HepG2 (cell line): Measurements from ENCODE around the gene SQSTM1. TPM values are rescaled to one million over a fixed set of nuclear protein-coding genes. Genes with fewer than 3 reads are reported as not detected.
A peak's percentile ranks its signal among the peaks of the same experiment; 100 is the strongest.

Experiments
- GATAD2A ChIP-seq: IDR thresholded peaks from 2 replicates; pipeline ENCODE4 v1.6.1; 2016
- HNRNPK ChIP-seq: fragments of 200-400 bp; formaldehyde crosslinking; IDR thresholded peaks from 2 replicates; pipeline ENCODE4 v1.6.1; 2018; ENCODE audit warnings: low read length, low read depth, moderate library complexity, mild to moderate bottlenecking; ENCODE audit not compliant: poor library complexity, severe bottlenecking
- IRX3 ChIP-seq: sonication (generic); formaldehyde crosslinking; IDR thresholded peaks from 2 replicates; pipeline ENCODE4 v1.8.1; 2023; ENCODE audit warnings: mild to moderate bottlenecking, low read depth, missing genetic modification reagents, borderline replicate concordance
- KDM5B ChIP-seq: sonication (generic); formaldehyde crosslinking; IDR thresholded peaks from 2 replicates; pipeline ENCODE4 v1.4.0; 2020; ENCODE audit warnings: missing genetic modification reagents, mild to moderate bottlenecking, borderline replicate concordance
- NFKB2 ChIP-seq: sonication (generic); formaldehyde crosslinking; IDR thresholded peaks from 2 replicates; pipeline ENCODE4 v1.4.0; 2020; ENCODE audit warnings: missing genetic modification reagents, borderline replicate concordance
- PAF1 ChIP-seq: IDR thresholded peaks from 2 replicates; pipeline ENCODE4 v1.6.1; 2016; ENCODE audit warnings: missing genetic modification reagents, missing compliant biosample characterization
- RAD21 ChIP-seq: fragments of 450-650 bp; formaldehyde crosslinking; IDR thresholded peaks from 2 replicates; pipeline ENCODE4 v1.5.0; 2020; ENCODE audit warnings: mild to moderate bottlenecking
- RBM22 ChIP-seq: fragments of 200-400 bp; formaldehyde crosslinking; optimal IDR thresholded peaks from 2 replicates; pipeline ENCODE3; 2017; ENCODE audit warnings: mild to moderate bottlenecking, low read length, moderate library complexity
- SP2 ChIP-seq: sonication (generic); formaldehyde crosslinking; IDR thresholded peaks from 2 replicates; pipeline ENCODE4 v1.5.1; 2020; ENCODE audit warnings: mild to moderate bottlenecking, missing genetic modification reagents
- TBX2 ChIP-seq: sonication (generic); formaldehyde crosslinking; IDR thresholded peaks from 2 replicates; pipeline ENCODE4 v1.5.0; 2020; ENCODE audit warnings: missing genetic modification reagents, mild to moderate bottlenecking, borderline replicate concordance
- TCF7L2 ChIP-seq: IDR thresholded peaks from 2 replicates; pipeline ENCODE4 v1.6.1; 2011; ENCODE audit warnings: mild to moderate bottlenecking, low read depth, low read length, moderate library complexity
- U2AF1 ChIP-seq: fragments of 200-400 bp; formaldehyde crosslinking; optimal IDR thresholded peaks from 2 replicates; pipeline ENCODE3; 2017; ENCODE audit warnings: mild to moderate bottlenecking, low read depth, low read length
- WIZ ChIP-seq: sonication (generic); formaldehyde crosslinking; IDR thresholded peaks from 2 replicates; pipeline ENCODE4 v1.5.1; 2020; ENCODE audit warnings: mild to moderate bottlenecking, missing genetic modification reagents
- YEATS4 ChIP-seq: sonication (generic); formaldehyde crosslinking; IDR thresholded peaks from 2 replicates; pipeline ENCODE4 v1.4.0; 2020; ENCODE audit warnings: missing genetic modification reagents, borderline replicate concordance
- YY1 ChIP-seq: IDR thresholded peaks from 2 replicates; pipeline ENCODE4 v1.6.1; 2011; ENCODE audit warnings: low read length, low read depth, moderate library complexity, mild to moderate bottlenecking; ENCODE audit not compliant: insufficient read depth, insufficient replicate concordance
- ZNF234 ChIP-seq: sonication (generic); formaldehyde crosslinking; conservative IDR thresholded peaks from 2 replicates; pipeline ENCODE4 v1.5.1; 2020; ENCODE audit warnings: mild to moderate bottlenecking, missing genetic modification reagents
- ZNF235 ChIP-seq: sonication (generic); formaldehyde crosslinking; IDR thresholded peaks from 2 replicates; pipeline ENCODE4 v1.8.1; 2023; ENCODE audit warnings: mild to moderate bottlenecking, missing genetic modification reagents, borderline replicate concordance
- ZNF33A ChIP-seq: sonication (generic); formaldehyde crosslinking; IDR thresholded peaks from 2 replicates; pipeline ENCODE4 v1.5.1; 2020; ENCODE audit warnings: missing genetic modification reagents, mild to moderate bottlenecking, moderate library complexity, borderline replicate concordance
- ZNF549 ChIP-seq: sonication (generic); formaldehyde crosslinking; IDR thresholded peaks from 2 replicates; pipeline ENCODE4 v1.5.0; 2020; ENCODE audit warnings: missing genetic modification reagents
- ZNF598 ChIP-seq: sonication (generic); formaldehyde crosslinking; IDR thresholded peaks from 2 replicates; pipeline ENCODE4 v1.5.1; 2020; ENCODE audit warnings: mild to moderate bottlenecking, missing genetic modification reagents, borderline replicate concordance
- ZNF672 ChIP-seq: sonication (generic); formaldehyde crosslinking; IDR thresholded peaks from 2 replicates; pipeline ENCODE4 v1.8.1; 2022; ENCODE audit warnings: missing genetic modification reagents
- ZNF772 ChIP-seq: sonication (generic); formaldehyde crosslinking; IDR thresholded peaks from 2 replicates; pipeline ENCODE4 v1.5.0; 2020; ENCODE audit warnings: mild to moderate bottlenecking, missing genetic modification reagents
- ZNF792 ChIP-seq: IDR thresholded peaks from 2 replicates; pipeline ENCODE4 v1.6.1; 2016
- ZNF816 ChIP-seq: sonication (generic); formaldehyde crosslinking; IDR thresholded peaks from 2 replicates; pipeline ENCODE4 v1.8.0; 2022; ENCODE audit warnings: missing genetic modification reagents, mild to moderate bottlenecking, borderline replicate concordance
- polyA plus RNA-seq, 8 experiments: library from polyadenylated mRNA; depleted of rRNA in 3 of 8; stranded (reverse) in 7 of 8; unstranded in 1 of 8; fragments of >200 nt; fragmentation: Illumina TruSeq in 4 of 8; extraction: Trizol in 4 of 8; gene quantifications; 2 replicates each; pipeline versions ENCODE4 v1.2.1 to v1.2.3, GENCODE V29; 2011 to 2016; ENCODE audit warnings: low read depth in 4 of 8, missing spikeins in 1 of 8, mixed read lengths in 1 of 8; ENCODE audit not compliant: insufficient read depth in 1 of 8
- total RNA-seq, 5 experiments: library from RNA; depleted of rRNA; stranded (reverse); fragments of >200 nt; fragmentation: Illumina TruSeq; extraction: Trizol; gene quantifications; 2 replicates each; pipeline ENCODE4 v1.2.3, GENCODE V29; 2016; ENCODE audit warnings: low read depth in 1 of 5
- TF ChIP-seq, protein P1 (sequence below): IDR thresholded peaks from 2 replicates; pipeline ENCODE4 v1.6.1; 2012; ENCODE audit warnings: low read length, improper control_type of control experiment
- TF ChIP-seq, protein P2 (sequence below): sonication (generic); formaldehyde crosslinking; IDR thresholded peaks from 2 replicates; pipeline ENCODE4 v1.8.1; 2022; ENCODE audit warnings: low read depth, mild to moderate bottlenecking, missing genetic modification reagents

The SQSTM1 gene
- total and polyA plus RNA-seq, 2 of the 13 experiments (the other 11 are each of a cell fraction or from before 2014, with no cell fraction given), result 90.9 to 160 TPM

DNA sequence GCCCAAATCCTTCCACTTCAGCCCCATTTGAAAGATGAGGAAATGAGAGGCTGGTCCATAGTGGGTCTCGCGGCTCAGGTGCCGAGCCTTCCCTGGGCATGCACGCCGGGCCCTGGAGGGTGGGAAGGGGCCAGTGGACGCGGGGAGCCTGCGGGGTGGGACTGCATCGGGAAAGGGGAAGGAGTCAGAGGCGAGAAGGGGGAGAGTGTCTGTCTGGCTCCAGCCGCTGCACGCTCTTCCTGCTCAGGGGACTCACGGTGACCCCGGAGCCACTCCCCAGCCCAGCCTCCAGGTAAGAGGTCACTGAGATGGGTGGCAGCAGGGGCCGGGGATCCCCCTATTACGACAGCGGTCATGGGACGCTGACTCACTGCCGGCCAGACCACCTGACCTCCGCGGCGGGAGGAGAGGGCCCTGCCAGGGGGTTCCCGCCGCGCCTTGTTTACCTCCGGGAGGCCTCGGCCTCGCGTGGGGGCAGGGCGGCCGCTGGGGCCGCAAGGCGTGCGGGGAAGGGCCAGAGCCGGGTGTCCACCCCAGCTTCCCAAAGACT lies 1.9 kb upstream of the SQSTM1 start (continued):
- peak; percentile 82; the same call in 1 of the 2 replicates for TF ChIP-seq KDM5B
- TF ChIP-seq ZNF549, result no peak
- no peak for TF ChIP-seq ZNF33A (CRISPR knock-in tag)
- TF ChIP-seq ZNF235 (CRISPR knock-in tag), result 0 out of 2 replicates have a peak, but pooled peaks have one; percentile 20
- no peak for TF ChIP-seq IRX3 (CRISPR knock-in tag)
- peak; percentile 75 for TF ChIP-seq YY1
- peak; percentile 66; the same call in 1 of the 2 replicates for TF ChIP-seq TBX2 (CRISPR knock-in tag)
- TF ChIP-seq ZNF672 (CRISPR knock-in tag), result no peak
- TF ChIP-seq WIZ (CRISPR knock-in tag), result no peak
- peak; percentile 61; the same call in 1 of the 2 replicates for TF ChIP-seq ZNF772 (CRISPR knock-in tag)
- peak; percentile 68; the same call in 1 of the 2 replicates for TF ChIP-seq ZNF792
- 0 out of 2 replicates have a peak, but pooled peaks have one; percentile 61 for TF ChIP-seq NFKB2 (CRISPR knock-in tag)
- no peak for TF ChIP-seq ZNF234 (CRISPR knock-in tag)
- peak; percentile 20 for TF ChIP-seq RAD21 (CRISPR knock-in tag)
- TF ChIP-seq SP2 (CRISPR knock-in tag), result 0 out of 2 replicates have a peak, but pooled peaks have one; percentile 31
- no peak for TF ChIP-seq TCF7L2
- peak; percentile 91 for TF ChIP-seq YEATS4 (CRISPR knock-in tag)
- TF ChIP-seq, protein P1, sequence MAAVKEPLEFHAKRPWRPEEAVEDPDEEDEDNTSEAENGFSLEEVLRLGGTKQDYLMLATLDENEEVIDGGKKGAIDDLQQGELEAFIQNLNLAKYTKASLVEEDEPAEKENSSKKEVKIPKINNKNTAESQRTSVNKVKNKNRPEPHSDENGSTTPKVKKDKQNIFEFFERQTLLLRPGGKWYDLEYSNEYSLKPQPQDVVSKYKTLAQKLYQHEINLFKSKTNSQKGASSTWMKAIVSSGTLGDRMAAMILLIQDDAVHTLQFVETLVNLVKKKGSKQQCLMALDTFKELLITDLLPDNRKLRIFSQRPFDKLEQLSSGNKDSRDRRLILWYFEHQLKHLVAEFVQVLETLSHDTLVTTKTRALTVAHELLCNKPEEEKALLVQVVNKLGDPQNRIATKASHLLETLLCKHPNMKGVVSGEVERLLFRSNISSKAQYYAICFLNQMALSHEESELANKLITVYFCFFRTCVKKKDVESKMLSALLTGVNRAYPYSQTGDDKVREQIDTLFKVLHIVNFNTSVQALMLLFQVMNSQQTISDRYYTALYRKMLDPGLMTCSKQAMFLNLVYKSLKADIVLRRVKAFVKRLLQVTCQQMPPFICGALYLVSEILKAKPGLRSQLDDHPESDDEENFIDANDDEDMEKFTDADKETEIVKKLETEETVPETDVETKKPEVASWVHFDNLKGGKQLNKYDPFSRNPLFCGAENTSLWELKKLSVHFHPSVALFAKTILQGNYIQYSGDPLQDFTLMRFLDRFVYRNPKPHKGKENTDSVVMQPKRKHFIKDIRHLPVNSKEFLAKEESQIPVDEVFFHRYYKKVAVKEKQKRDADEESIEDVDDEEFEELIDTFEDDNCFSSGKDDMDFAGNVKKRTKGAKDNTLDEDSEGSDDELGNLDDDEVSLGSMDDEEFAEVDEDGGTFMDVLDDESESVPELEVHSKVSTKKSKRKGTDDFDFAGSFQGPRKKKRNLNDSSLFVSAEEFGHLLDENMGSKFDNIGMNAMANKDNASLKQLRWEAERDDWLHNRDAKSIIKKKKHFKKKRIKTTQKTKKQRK, result no peak
- TF ChIP-seq ZNF598 (CRISPR knock-in tag), result 0 out of 2 replicates have a peak, but pooled peaks have one; percentile 4
- TF ChIP-seq U2AF1, result peak; percentile 50
- no peak; the same call in 1 of the 2 replicates for TF ChIP-seq PAF1
- TF ChIP-seq ZNF816 (CRISPR knock-in tag), result peak; percentile 91
- TF ChIP-seq, protein P2, sequence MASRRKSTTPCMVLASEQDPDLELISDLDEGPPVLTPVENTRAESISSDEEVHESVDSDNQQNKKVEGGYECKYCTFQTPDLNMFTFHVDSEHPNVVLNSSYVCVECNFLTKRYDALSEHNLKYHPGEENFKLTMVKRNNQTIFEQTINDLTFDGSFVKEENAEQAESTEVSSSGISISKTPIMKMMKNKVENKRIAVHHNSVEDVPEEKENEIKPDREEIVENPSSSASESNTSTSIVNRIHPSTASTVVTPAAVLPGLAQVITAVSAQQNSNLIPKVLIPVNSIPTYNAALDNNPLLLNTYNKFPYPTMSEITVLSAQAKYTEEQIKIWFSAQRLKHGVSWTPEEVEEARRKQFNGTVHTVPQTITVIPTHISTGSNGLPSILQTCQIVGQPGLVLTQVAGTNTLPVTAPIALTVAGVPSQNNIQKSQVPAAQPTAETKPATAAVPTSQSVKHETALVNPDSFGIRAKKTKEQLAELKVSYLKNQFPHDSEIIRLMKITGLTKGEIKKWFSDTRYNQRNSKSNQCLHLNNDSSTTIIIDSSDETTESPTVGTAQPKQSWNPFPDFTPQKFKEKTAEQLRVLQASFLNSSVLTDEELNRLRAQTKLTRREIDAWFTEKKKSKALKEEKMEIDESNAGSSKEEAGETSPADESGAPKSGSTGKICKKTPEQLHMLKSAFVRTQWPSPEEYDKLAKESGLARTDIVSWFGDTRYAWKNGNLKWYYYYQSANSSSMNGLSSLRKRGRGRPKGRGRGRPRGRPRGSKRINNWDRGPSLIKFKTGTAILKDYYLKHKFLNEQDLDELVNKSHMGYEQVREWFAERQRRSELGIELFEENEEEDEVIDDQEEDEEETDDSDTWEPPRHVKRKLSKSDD (CRISPR knock-in tag), result no peak; the same call in 1 of the 2 replicates
- TF ChIP-seq GATAD2A, result peak; percentile 70; the same call in 1 of the 2 replicates
- TF ChIP-seq HNRNPK, result peak; percentile 97
- peak; percentile 57 for TF ChIP-seq RBM22
